Spinal cord (tissue), 10 donors: ENCODE data around the gene GSK3B. TPM values are rescaled to one million over a fixed set of nuclear protein-coding genes. Genes with fewer than 3 reads are reported as not detected.

Experiments
- DNase-seq, 6 donors: peaks; one replicate each; pipeline versions ENCODE4 v3.0.0 to v3.0.0-alpha.2; 2013 to 2015; ENCODE audit warnings: low spot score in 6 of 6, low read depth in 4 of 6
- H3K27ac ChIP-seq: one replicate; pipeline ENCODE4 v1.5.1; 2013; ENCODE audit warnings: low read depth, low read length, control low read depth
- H3K27me3 ChIP-seq: one replicate; pipeline ENCODE4 v1.6.1; 2013; ENCODE audit warnings: low read length; ENCODE audit not compliant: control insufficient read depth, insufficient read depth
- H3K36me3 ChIP-seq: one replicate; pipeline ENCODE4 v1.6.1; 2013; ENCODE audit warnings: low read length; ENCODE audit not compliant: control insufficient read depth, insufficient read depth
- H3K4me1 ChIP-seq: one replicate; pipeline ENCODE4 v1.6.1; 2013; ENCODE audit warnings: low read length; ENCODE audit not compliant: control insufficient read depth, insufficient read depth
- H3K4me3 ChIP-seq: one replicate; pipeline ENCODE4 v1.5.1; 2013; ENCODE audit warnings: low read depth, low read length, control low read depth
- H3K9me3 ChIP-seq: one replicate; pipeline ENCODE4 v1.6.1; 2013; ENCODE audit warnings: low read length; ENCODE audit not compliant: control insufficient read depth, insufficient read depth
- WGBS: methylation state at CpG from one replicate; pipeline ENCODE4 v1.1.5; 2013; ENCODE audit warnings: missing lambda C conversion rate; ENCODE audit not compliant: insufficient coverage; 5-methylcytosine and 5-hydroxymethylcytosine counted together
- long read RNA-seq, 4 donors: transcript quantifications; one replicate each; lab custom pipeline, GENCODE V29; 2026
- polyA plus RNA-seq, 2 donors: library from polyadenylated mRNA; unstranded; fragments of 120-200 nt; gene quantifications; one replicate each; pipeline ENCODE4 v1.2.1, GENCODE V29; 2013; ENCODE audit not compliant: insufficient read length in 2 of 2
- total RNA-seq, 2 donors: library from RNA; depleted of rRNA in 1 of 2; stranded (reverse); fragments of 120-200 nt in 1 of 2; fragments of >200 nt in 1 of 2; gene quantifications; one replicate each; pipeline versions ENCODE4 v1.2.3 to v1.2.4, GENCODE V29; 2013 to 2014
- donor health status: healthy.

GSK3B gene
- total RNA-seq, result 100 to 1,000 TPM in 1 of 2 donors, 10 to 100 TPM in 1; 66.6 to 113 TPM
- polyA plus RNA-seq, result 10 to 100 TPM; 53.3 to 79.7 TPM
- long read RNA-seq, donor 1, full-length matches to known transcripts, result 6 of 6 reads
- long read RNA-seq, donor 1, partial matches to known transcripts, result 0 of 6 reads
- long read RNA-seq, donor 1, other reads (novel, unspliced or antisense), result 0 of 6 reads
- long read RNA-seq, donor 2, full-length matches to known transcripts, result 2 of 2 reads
- long read RNA-seq, donor 2, partial matches to known transcripts, result 0 of 2 reads
- long read RNA-seq, donor 2, other reads (novel, unspliced or antisense), result 0 of 2 reads
- long read RNA-seq, donor 3, full-length matches to known transcripts, result 4 of 20 reads
- long read RNA-seq, donor 3, partial matches to known transcripts, result 16 of 20 reads
- long read RNA-seq, donor 3, other reads (novel, unspliced or antisense), result 0 of 20 reads
- long read RNA-seq, donor 4, full-length matches to known transcripts, result 4 of 4 reads
- long read RNA-seq, donor 4, partial matches to known transcripts, result 0 of 4 reads
- long read RNA-seq, donor 4, other reads (novel, unspliced or antisense), result 0 of 4 reads

DNA sequence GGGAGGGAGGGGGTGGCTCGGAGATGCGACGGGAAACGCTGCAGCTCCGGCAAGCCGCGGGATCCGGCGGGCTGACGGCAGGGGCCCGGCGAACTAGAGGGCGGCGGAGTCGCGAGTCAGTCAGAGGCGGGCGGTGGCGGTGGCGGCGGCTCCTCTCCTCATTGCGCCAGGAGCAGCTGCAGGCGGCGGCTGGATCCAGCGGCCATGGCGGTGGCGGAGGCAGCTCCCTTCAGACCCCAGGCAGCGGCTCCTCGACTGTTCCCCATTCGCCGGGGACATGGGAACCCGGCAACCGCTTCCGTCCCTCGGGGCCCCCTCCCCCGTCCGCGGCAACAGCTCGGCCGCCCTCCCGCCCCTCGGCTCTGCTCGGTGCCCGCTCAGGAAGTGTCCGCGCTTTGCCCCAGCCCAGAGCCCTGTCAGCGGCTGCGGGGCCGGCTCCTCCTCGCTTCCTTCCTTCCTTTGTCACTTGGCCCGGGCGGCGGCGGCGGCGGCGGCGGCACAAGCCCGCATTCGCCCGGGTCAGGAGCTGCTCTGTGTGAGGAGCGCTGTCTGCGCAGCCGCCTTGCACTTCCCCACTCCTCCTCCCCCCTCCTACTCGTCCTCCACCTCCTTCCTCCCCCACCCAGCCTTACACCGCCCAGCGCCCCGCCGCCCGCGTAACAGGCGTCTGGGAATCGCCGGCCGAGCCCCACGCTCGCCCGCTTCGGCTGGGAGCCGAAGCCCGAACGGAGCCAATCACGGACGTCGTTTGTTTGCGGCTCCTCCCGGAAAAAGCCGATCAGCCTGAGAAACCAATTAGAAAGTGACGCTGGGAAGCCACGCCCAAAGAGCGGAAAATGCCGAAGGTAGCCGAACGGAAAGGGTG lies at the start of gene GSK3B:
Gene GSK3B (minus strand): TSS at position 537 of the 865 bp plus-strand sequence. CDS start 1,013 bp downstream, outside the sequence.
- peak in 1 of 6 donors; percentile 100 for DNase-seq
- Histone ChIP-seq H3K27ac (peak within 1 kb of the TSS; percentile 99), H3K36me3 (no peaks in the 10 kb centered on the region), H3K27me3 (no peaks in the 10 kb centered on the region), H3K9me3 (no peaks in the 10 kb centered on the region), H3K4me3 (peak within 1 kb of the TSS; percentile 84), H3K4me1 (peaks cover 14% of the 10 kb centered on the region)
- WGBS, result under 1% methylated on average over 94 of the region's 94 CpGs

DNA sequence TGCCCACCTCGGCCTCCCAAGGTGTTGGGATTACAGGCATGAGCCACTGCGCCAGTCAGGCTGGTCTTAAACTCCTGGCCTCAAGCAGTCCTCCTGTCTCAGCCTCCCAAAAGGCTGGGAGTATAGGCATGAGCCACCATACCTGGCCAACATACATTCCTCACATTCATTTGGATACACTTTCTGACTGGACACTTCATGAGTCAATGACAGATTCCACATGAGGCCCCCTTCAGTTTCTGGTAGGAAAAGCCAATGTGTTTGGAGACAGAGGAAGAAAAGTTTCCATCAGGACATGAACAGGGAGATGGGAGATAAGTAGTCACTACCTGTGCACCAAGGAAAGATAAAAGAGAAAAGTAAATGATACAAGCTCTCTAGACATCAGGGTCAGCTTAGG lies 49.4 kb upstream of the GSK3B start:
- DNase-seq, result no peak
- no peaks in the 10 kb centered on the region for H3K9me3 ChIP-seq
- H3K4me1 ChIP-seq, result no peaks in the 10 kb centered on the region
- no peaks in the 10 kb centered on the region for H3K36me3 ChIP-seq
- H3K27ac ChIP-seq, result no peak overlapping the region
- no peak overlapping the region for H3K4me3 ChIP-seq
- 90% methylated on average over 2 of the region's 2 CpGs for WGBS
- H3K27me3 ChIP-seq, result no peaks in the 10 kb centered on the region

DNA sequence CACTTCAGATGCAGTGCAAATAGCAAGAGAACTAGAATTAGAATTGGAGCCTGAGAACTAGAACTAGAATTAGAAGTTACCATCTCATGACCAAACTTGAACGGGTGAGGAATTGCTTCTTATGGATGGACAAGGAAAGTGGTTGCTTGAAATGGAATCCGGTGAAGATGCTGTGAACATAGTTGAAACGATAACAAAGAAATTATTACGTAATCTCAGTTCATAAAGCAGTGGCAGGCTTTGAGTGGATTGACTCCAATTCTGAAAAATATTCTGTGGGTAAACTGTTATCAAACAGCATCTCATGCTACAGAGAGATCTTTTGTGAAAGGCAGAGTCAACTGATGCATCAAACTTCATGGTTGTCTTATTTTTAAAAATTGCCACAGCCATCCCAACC lies 48.0 kb upstream of the GSK3B start:
- H3K9me3 ChIP-seq, result no peaks in the 10 kb centered on the region
- H3K27ac ChIP-seq, result no peak overlapping the region
- WGBS, result 90% methylated on average over 2 of the region's 4 CpGs
- no peaks in the 10 kb centered on the region for H3K27me3 ChIP-seq
- H3K4me3 ChIP-seq, result no peak overlapping the region
- no peak for DNase-seq
- H3K36me3 ChIP-seq, result no peaks in the 10 kb centered on the region
- H3K4me1 ChIP-seq, result no peaks in the 10 kb centered on the region

DNA sequence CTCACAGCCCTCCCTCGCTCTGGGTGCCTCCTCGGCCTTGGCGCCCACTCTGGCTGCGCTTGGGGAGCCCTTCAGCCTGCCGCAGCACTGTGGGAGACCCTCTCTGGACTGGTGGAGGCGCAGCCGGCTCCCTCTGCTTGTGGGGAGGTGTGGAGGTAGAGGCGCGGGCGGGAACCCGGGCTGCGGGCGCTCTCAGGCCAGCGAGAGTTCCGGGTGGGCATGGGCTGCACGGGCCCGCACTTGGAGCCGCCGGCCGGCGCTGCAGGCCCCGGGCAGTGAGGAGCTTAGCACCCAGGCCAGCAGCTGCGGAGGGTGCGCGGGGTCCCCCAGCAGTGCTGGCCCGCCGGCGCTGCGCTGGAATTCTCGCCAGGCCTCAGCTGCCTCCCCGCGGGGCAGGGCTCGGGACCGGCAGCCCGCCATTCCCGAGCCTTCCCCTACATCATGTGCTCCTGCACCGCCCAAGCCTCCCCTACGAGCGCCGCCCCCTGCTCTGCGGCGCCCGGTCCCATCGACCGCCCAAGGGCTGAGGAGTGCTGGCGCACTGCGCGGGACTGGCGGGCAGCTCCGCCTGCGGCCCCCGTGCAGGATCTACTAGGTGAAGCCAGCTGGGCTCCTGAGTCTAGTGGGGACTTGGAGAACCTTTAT lies 46.0 kb upstream of the GSK3B start:
- H3K27ac ChIP-seq, result no peak overlapping the region
- H3K4me1 ChIP-seq, result no peaks in the 10 kb centered on the region
- WGBS, result 97% methylated on average over 44 of the region's 52 CpGs
- DNase-seq, result no peak
- H3K9me3 ChIP-seq, result no peaks in the 10 kb centered on the region
- no peak overlapping the region for H3K4me3 ChIP-seq
- H3K36me3 ChIP-seq, result no peaks in the 10 kb centered on the region
- no peaks in the 10 kb centered on the region for H3K27me3 ChIP-seq

DNA sequence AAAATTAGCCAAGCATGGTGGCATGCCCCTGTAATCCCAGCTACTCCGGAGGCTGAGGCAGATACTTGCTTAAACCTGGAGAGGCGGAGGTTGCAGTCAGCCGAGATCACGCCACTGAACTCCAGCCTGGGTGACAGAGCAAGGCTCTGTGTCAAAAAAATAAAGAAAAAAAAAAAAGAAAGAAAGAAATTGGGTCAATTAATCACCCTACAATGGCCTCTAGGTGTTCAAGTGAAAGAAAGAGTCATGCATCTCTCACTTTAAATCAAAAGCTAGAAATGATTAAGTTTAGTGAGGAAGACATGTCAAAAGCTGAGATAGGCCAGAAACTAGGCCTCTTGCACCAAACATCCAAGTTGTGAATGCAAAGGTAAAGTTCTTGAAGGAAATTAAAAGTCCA lies 44.9 kb upstream of the GSK3B start:
- Histone ChIP-seq H3K27me3 (no peaks in the 10 kb centered on the region), H3K4me1 (no peaks in the 10 kb centered on the region), H3K27ac (no peak overlapping the region), H3K4me3 (no peak overlapping the region), H3K9me3 (no peaks in the 10 kb centered on the region), H3K36me3 (no peaks in the 10 kb centered on the region)
- WGBS, result no CpG with 5 or more reads among the region's 4 CpGs
- DNase-seq, result no peak

DNA sequence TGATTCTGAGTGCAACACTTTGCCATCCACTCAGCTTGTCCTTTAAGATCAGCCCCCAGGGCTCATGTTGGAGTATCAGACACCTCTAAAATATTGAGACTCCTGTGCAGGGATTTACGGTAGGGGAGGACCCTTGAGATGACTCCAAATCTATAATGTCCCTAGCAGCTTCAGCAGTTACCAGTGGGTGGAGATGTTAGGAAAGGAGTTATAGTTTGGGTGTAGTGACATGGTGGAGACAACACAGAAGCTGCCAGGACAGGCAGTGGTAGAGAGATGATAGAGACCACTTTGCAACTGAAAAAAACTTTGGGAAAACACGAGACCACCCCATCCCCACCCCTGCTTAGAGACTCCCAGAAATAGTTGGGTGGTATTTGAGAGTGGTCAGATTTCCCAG lies 43.3 kb upstream of the GSK3B start:
- Histone ChIP-seq H3K27me3 (no peaks in the 10 kb centered on the region), H3K9me3 (no peaks in the 10 kb centered on the region), H3K36me3 (no peaks in the 10 kb centered on the region), H3K27ac (no peak overlapping the region), H3K4me3 (no peak overlapping the region), H3K4me1 (no peaks in the 10 kb centered on the region)
- no CpG with 5 or more reads among the region's 2 CpGs for WGBS
- no peak for DNase-seq

DNA sequence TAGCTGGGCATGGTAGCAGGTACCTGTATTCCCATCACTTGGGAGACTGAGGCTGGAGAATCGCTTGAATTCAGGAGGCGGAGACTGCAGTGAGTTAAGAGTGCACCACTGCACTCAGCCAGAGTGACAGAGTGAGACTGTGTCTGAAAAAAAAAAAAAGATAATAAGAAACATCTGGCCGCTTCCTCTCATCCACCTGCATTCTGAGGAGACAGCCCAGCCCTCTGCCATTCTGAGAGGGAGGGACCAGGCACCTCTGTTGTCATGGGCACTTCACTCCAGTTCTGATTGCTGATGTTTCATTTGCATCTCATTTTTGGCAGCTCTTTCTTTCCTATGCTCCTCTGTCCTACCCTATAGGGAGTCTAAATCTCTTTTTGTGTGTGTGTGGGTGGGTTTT lies 36.4 kb upstream of the GSK3B start:
- Histone ChIP-seq H3K27me3 (no peaks in the 10 kb centered on the region), H3K27ac (no peak overlapping the region), H3K9me3 (no peaks in the 10 kb centered on the region), H3K4me1 (no peaks in the 10 kb centered on the region), H3K36me3 (no peaks in the 10 kb centered on the region), H3K4me3 (no peak overlapping the region)
- 79% methylated on average over 2 of the region's 3 CpGs for WGBS
- peak in 1 of 6 donors; percentile 12 for DNase-seq

DNA sequence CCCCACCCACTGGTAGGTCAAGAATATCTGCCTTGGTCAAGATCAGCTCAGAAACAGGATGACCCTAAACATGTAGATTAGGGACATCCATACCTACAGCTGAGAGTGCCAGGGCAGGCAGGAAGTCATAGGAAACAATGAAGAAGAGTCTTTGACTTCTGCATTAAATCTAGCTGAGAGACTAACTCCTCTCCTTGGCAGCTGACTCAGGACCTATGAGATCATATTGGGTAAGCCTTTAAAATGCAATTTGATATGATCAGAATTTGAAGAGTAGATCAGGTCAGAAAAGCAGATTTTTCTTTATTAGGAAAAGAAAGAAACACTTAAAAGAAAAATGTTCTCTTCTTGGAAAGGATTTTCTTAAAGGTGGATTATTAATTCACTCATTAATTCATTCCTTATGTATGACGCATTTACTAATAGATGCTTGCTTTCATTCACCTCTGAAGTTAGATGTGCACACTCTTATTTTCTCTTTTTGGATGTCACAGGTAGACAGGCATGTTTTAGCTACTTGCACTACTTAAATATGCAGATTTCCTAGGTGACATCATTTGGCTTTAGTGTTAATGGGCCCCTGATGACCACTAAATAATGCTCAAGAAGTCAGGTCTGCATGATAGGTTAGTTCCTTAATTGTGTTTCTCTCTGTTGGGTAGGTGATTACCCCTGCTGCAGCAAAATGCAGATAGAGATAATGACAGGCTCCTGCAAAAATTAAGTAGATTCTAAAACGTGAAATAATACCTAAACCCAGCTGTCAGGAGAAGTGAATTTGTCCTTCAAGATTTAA lies 35.7 kb upstream of the GSK3B start:
- WGBS, result 50% methylated on average over 1 of the region's 2 CpGs
- H3K4me3 ChIP-seq, result no peak overlapping the region
- no peak overlapping the region for H3K27ac ChIP-seq
- no peaks in the 10 kb centered on the region for H3K9me3 ChIP-seq
- H3K27me3 ChIP-seq, result no peaks in the 10 kb centered on the region
- DNase-seq, result peak in 1 of 6 donors; percentile 80
- no peaks in the 10 kb centered on the region for H3K36me3 ChIP-seq
- H3K4me1 ChIP-seq, result no peaks in the 10 kb centered on the region

DNA sequence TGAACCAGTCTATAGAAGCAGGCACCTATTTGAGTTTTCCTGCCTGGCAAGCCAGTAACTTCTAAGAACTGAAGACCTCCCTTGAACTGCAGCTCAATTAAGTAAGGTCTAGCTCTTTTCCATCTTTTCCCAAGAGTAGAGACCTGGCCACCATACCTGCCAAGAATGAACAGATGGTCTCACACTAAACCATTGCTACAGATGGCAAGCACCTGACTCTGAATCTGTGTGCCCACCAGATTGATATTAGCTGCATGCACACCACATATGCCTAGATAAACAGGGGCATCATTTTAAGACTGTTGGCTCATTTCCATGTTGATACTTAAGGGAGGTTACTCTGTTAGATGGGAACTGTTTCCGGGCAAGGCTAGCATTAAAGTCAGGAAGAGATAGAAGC lies 34.8 kb upstream of the GSK3B start:
- no peaks in the 10 kb centered on the region for H3K36me3 ChIP-seq
- WGBS, result 71% methylated on average over 1 of the region's 1 CpG
- H3K4me1 ChIP-seq, result no peaks in the 10 kb centered on the region
- no peaks in the 10 kb centered on the region for H3K9me3 ChIP-seq
- peak in 2 of 6 donors; percentile 38 to 64 for DNase-seq
- no peaks in the 10 kb centered on the region for H3K27me3 ChIP-seq
- no peak overlapping the region for H3K4me3 ChIP-seq
- H3K27ac ChIP-seq, result no peak overlapping the region
